Activated naive CD8-positive, alpha-beta T cell treated with anti-CD3 and anti-CD28 coated beads, Interleukin-2, amount 50 U/mL, for 24 hours (primary cell): ENCODE results near the gene OR10H1.

Source experiments
- ATAC-seq: fragments of 150-1000 bp; cut with Tn5 transposase; one replicate; pipeline ENCODE4 v1.10.0; 2021
- DNase-seq: peaks from one replicate; pipeline ENCODE4 v3.0.0; 2021
- H3K27ac Mint-ChIP-seq: one replicate; pipeline ENCODE4 v1.8.0; 2021; ENCODE audit warnings: mild to moderate bottlenecking, mixed read lengths
- H3K27me3 Mint-ChIP-seq: one replicate; pipeline ENCODE4 v1.8.0; 2021; ENCODE audit warnings: mixed read lengths
- H3K36me3 Mint-ChIP-seq: one replicate; pipeline ENCODE4 v1.8.0; 2021; ENCODE audit warnings: low read depth, mixed read lengths
- H3K4me1 Mint-ChIP-seq: one replicate; pipeline ENCODE4 v1.8.0; 2021; ENCODE audit warnings: mixed read lengths
- H3K4me3 Mint-ChIP-seq: one replicate; pipeline ENCODE4 v1.8.0; 2021; ENCODE audit warnings: mild to moderate bottlenecking, moderate library complexity, mixed read lengths
- H3K9me3 Mint-ChIP-seq: one replicate; pipeline ENCODE4 v1.8.0; 2021; ENCODE audit warnings: mixed read lengths

OR10H1 gene

DNA sequence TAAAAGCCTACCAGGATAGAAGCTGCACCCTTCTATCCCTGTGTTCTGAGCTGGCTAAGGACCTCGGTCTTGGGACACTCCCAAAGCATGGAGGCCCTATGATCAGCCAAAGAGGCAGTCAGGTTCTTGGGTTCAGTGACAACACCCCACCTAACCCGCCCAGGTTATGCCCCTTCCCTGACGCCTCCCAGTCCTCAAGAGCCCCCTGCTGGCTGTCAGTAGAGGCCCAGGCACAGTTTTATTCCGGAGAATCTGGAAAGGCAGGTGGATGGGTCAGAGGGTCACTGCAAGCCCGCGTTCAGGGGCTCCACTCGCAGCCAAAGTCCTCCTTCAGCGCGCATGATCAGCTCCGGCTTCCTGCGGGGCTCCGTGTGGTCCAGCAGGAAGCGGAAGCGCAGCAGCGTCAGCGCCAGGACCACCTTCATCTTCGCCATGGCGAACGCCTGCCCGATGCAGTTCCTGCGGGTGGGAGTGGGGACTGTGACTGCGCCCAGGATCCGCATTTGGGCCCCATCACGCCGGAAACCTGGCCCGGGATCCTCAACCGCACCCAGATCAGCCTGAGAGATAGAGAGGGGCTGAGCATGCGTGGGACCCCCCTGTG lies 55.4 kb downstream of the OR10H1 start:
- no peak for DNase-seq
- Mint-ChIP-seq H3K27ac (no peak overlapping the region), H3K4me3 (peak overlapping the region; percentile 30), H3K36me3 (no peaks in the 10 kb centered on the region), H3K27me3 (peaks cover 42% of the 10 kb centered on the region), H3K9me3 (peaks cover 6% of the 10 kb centered on the region), H3K4me1 (no peaks in the 10 kb centered on the region)
- ATAC-seq = no peak

DNA sequence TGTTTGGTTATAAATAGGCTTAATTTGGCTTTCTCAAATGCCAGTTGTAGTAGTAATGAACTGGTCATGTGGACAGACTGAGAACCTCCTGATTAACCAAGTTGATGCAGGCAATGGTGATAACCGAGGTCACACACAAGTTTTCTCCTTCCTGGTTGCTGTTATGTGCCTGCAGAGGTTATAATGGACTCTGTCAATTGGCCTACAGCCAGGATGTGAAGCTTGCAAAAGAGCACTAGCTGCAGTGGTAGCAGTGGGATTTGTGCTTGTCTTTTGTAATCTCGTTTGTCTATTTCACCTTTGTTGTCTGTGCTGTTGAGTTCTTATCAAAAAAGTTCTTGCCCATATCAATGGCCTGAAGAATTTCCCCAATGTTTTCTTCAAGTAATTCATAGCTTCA lies 57.1 kb downstream of the OR10H1 start:
- Mint-ChIP-seq H3K27ac (no peak overlapping the region), H3K27me3 (peaks cover 50% of the 10 kb centered on the region), H3K4me1 (no peaks in the 10 kb centered on the region), H3K4me3 (no peak overlapping the region), H3K9me3 (peaks cover 6% of the 10 kb centered on the region), H3K36me3 (no peaks in the 10 kb centered on the region)
- DNase-seq = no peak
- no peak for ATAC-seq
